ENCODE results near the gene ZMYND19.

ZMYND19 gene

DNA sequence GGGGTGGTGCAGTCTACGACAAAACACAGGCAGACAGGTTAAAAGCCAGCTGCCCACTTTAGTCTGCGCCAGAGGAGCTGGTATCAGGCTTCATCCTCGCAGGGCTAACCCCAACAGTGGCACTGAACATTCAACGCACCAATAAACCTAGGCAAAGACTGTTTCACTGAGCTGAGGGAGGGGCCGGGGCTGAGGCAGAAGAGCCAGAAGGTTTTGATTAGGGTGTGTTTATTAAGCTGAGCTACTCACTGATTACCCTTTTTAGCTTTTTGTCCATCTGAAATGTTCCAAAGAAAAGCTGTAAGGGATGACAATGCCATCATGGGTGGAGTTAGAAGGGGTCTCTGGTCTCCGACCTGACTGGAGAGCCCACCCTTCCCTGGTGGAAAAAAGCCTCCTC, 1.4 kb downstream of the ZMYND19 start:
- DNase-seq (ENCODE audit: low spot score in 2 of 2) = no peak
- no peaks in the 10 kb centered on the region for H3K9me3 ChIP-seq
- in situ Hi-C loops (cut with MboI; ENCODE audit: low sequenced_read_pairs) = no loop called here
- no peaks in the 10 kb centered on the region for H3K27me3 ChIP-seq (ENCODE audit: low read depth)
- H3K4me1 ChIP-seq = peaks cover 16% of the 10 kb centered on the region
- peak overlapping the region; percentile 58 for H3K4me3 ChIP-seq
- H3K36me3 ChIP-seq (replicated peaks) = peaks cover 49% of the 10 kb centered on the region

DNA sequence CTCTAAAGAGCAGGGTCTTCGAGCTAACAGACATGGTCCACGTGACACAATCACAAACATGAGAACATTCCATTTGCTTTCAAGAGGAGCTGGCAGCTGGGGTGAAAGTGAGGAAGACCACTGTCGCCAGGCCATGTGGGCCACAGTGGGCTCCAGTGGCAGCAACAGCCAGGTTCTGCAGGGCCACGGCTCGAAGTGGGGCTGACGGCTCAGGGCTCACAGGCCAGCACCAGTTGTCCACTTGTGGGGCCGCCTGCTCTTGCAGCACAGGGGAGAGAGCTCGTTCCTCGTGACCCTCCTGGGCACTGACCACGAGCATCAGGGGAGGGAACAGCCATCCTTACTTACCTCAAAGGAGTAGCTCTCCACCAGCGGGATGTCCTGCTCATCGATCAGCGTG, 2.0 kb downstream of the ZMYND19 start:
- peak overlapping the region; percentile 2 for H3K4me3 ChIP-seq
- H3K36me3 ChIP-seq (replicated peaks) = peaks cover 55% of the 10 kb centered on the region
- no peaks in the 10 kb centered on the region for H3K9me3 ChIP-seq
- DNase-seq (ENCODE audit: low spot score in 2 of 2) = no peak
- in situ Hi-C loops (cut with MboI; ENCODE audit: low sequenced_read_pairs) = no loop called here
- peaks cover 11% of the 10 kb centered on the region for H3K4me1 ChIP-seq
- H3K27me3 ChIP-seq (ENCODE audit: low read depth) = no peaks in the 10 kb centered on the region

DNA sequence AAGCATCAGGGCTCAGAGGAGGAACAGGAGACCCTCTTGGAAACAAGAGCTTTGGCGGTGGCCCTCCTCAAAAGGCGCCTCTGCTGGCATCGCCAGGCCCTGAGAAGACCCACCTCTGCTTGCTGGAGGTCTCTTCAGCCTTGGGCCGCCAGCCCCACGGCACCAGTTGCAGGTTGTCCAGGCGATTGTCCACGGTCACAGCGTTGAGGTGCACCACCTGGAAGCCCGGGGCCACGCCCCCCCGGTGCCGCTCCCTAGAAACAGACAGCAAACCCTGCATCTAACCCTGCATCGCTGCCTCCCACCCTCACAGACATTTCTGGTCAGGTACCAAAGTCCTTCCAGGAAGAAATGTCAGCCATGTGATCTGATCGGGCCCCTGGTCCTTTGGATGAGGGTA, 3.5 kb downstream of the ZMYND19 start:
- Histone ChIP-seq H3K27me3 (ENCODE audit: low read depth) (no peaks in the 10 kb centered on the region), H3K36me3 (replicated peaks) (peaks cover 69% of the 10 kb centered on the region), H3K9me3 (no peaks in the 10 kb centered on the region), H3K4me3 (no peak overlapping the region), H3K4me1 (peaks cover 6% of the 10 kb centered on the region; the same call in 1 of the 2 replicates)
- in situ Hi-C loops (cut with MboI; ENCODE audit: low sequenced_read_pairs) = no loop called here
- no peak for DNase-seq (ENCODE audit: low spot score in 2 of 2)

DNA sequence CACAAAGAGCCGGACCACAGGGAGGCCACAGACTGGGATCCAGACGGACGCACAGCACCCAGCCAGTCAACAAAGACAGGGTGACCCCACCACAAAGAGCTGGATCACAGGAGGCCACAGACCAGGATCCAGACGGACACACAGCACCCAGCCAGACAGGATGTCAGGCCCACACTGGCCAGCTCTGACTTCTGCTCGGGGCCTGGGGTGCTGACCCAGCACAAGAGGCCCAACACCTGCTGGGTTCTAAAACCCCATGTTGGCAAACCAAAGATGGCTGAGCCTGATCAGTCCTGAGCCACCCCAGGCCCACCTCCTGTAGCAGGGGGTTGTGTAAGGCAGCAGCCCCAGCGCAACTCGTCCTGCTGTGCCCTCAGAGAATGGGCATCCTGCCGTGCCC, 6.4 kb downstream of the ZMYND19 start:
- peaks cover 86% of the 10 kb centered on the region for H3K36me3 ChIP-seq (replicated peaks)
- no peak overlapping the region for H3K4me3 ChIP-seq
- peaks cover 2% of the 10 kb centered on the region; the same call in 1 of the 2 replicates for H3K4me1 ChIP-seq
- no peaks in the 10 kb centered on the region for H3K9me3 ChIP-seq
- H3K27me3 ChIP-seq (ENCODE audit: low read depth) = no peaks in the 10 kb centered on the region
- no peak for DNase-seq (ENCODE audit: low spot score in 2 of 2)
- in situ Hi-C loops (cut with MboI; ENCODE audit: low sequenced_read_pairs) = no loop called here

DNA sequence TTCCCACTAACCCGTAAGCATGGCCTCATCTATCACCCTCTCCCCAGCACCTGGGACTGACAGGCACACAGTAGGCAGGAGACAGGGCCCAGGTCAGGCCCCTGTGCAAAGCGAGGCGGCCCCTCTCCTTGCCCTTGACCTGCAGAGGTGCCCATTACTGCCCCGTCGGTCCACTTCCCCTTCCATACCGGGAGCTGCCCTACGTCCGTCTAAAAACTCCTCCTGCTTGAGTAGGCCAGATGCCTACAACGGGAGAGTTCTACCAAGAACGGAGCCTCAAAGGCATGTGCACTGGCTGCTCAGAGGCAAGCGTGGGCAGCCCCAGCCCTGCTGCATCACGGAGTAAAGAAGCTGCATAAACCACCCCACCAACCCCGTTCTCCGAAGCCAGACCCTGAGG, 7.0 kb downstream of the ZMYND19 start:
- no peak overlapping the region for H3K4me3 ChIP-seq
- H3K4me1 ChIP-seq = no peaks in the 10 kb centered on the region
- H3K36me3 ChIP-seq (replicated peaks) = peaks cover 83% of the 10 kb centered on the region

DNA sequence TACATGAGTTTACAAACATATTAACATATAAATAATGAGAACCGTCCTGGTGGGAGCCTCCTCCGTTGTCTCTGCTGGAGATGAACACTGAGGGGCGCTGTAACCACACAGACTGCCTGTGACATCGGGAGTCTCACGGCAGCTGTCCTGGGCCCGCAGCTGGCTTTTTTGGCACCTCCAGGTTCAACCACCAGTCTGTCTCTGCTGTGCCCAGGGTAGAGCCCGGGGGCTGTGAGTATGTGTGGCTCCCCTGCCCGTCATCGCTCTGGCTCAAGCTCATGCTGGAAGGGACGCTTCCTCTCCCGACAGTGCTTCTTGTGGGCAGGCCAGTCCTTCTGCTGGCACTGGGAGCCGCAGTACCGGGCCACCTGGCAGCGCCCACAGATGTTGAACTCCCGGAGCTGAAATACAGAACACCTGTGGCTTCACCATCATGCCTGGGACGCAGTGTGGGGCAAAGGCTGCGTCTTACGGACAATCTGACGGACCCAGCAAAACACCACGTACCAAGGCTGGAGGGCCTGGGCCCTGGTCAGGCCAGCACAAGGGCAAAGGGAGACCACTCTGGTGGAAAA, 7.9 kb downstream of the ZMYND19 start:
- in situ Hi-C loops (cut with MboI; ENCODE audit: low sequenced_read_pairs) = no loop called here
- H3K4me1 ChIP-seq = peaks cover 4% of the 10 kb centered on the region; the same call in 1 of the 2 replicates
- H3K4me3 ChIP-seq = no peak overlapping the region
- peak in 1 of 2 experiments; percentile 56 for DNase-seq (ENCODE audit: low spot score in 2 of 2)
- H3K27me3 ChIP-seq (ENCODE audit: low read depth) = no peaks in the 10 kb centered on the region
- peaks cover 76% of the 10 kb centered on the region for H3K36me3 ChIP-seq (replicated peaks)
- no peaks in the 10 kb centered on the region for H3K9me3 ChIP-seq

More for the DNA sequence above, 7.0 kb downstream of the ZMYND19 start:
- in situ Hi-C loops (cut with MboI; ENCODE audit: low sequenced_read_pairs) = no loop called here
- Histone ChIP-seq H3K27me3 (ENCODE audit: low read depth) (no peaks in the 10 kb centered on the region), H3K9me3 (no peaks in the 10 kb centered on the region)
- DNase-seq (ENCODE audit: low spot score in 2 of 2) = no peak

DNA sequence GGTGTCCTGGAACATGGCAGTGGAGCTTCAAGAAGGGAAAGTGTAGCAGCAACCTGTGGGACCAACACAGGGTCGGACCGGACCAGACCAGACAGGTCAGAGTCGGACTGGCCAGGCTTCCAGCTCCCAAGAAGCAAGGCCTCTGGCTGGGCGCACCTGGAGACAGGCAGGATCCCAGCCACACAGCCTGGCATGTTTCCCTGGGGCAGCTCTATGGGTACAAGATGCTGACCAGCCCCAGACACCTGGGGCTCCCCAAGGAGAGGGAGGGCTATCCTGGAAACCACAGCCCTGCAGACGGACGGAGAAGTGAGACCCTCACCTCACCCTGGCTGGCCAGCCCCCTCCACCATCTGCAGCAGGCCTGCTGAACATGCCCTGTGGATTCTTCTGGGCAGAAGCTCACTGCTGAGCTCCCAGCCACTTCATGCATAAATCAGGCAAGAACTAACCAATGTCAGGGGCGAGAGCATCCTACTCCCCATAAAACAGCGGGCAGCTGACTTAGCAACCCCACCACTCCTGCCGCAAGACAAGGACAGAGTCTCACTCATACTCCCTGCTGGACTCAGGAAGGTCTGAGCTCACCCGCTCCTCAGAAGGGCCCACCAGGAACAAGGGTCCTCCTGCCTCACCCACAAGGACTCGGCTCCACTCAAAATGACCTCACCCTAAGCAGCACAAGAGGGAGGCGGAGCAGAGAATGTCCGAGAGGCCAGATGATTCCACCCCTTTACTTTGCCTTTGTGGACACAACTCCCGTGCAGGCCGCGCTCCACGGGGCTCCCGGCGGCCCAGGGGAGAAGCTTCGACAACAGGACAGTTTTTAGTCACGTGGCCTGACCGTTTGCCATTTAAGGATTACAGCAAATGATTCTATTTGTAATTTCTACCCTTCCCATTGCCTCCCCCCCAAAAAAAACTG, 8.7 kb downstream of the ZMYND19 start:
- H3K4me1 ChIP-seq = peaks cover 7% of the 10 kb centered on the region; the same call in 1 of the 2 replicates
- peaks cover 73% of the 10 kb centered on the region for H3K36me3 ChIP-seq (replicated peaks)
- DNase-seq (ENCODE audit: low spot score in 2 of 2) = no peak
- in situ Hi-C loops (cut with MboI; ENCODE audit: low sequenced_read_pairs) = no loop called here
- H3K9me3 ChIP-seq = no peaks in the 10 kb centered on the region
- H3K27me3 ChIP-seq (ENCODE audit: low read depth) = no peaks in the 10 kb centered on the region
- no peak overlapping the region for H3K4me3 ChIP-seq

DNA sequence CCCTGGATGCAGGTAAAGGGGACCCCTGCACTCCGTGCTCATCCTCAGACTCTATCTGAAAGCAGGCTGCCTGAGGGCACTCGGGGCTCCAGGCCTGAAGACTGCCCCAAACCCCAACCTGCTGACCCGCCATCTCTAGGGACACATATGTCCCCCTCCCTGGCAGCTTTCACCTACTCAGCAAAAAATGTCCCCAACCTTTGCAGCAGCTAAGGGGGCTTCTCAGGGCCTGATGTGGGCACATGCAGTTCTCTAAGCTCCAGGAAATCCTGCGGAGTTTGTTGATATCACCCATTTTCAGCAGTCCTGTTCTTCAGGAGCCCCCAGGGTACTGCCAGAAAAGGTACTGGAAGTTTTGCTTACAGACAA, 9.4 kb downstream of the ZMYND19 start:
- Histone ChIP-seq H3K4me3 (no peak overlapping the region), H3K27me3 (ENCODE audit: low read depth) (no peaks in the 10 kb centered on the region), H3K4me1 (peaks cover 7% of the 10 kb centered on the region; the same call in 1 of the 2 replicates), H3K36me3 (replicated peaks) (peaks cover 76% of the 10 kb centered on the region), H3K9me3 (no peaks in the 10 kb centered on the region)
- in situ Hi-C loops (cut with MboI; ENCODE audit: low sequenced_read_pairs) = no loop called here
- no peak for DNase-seq (ENCODE audit: low spot score in 2 of 2)

DNA sequence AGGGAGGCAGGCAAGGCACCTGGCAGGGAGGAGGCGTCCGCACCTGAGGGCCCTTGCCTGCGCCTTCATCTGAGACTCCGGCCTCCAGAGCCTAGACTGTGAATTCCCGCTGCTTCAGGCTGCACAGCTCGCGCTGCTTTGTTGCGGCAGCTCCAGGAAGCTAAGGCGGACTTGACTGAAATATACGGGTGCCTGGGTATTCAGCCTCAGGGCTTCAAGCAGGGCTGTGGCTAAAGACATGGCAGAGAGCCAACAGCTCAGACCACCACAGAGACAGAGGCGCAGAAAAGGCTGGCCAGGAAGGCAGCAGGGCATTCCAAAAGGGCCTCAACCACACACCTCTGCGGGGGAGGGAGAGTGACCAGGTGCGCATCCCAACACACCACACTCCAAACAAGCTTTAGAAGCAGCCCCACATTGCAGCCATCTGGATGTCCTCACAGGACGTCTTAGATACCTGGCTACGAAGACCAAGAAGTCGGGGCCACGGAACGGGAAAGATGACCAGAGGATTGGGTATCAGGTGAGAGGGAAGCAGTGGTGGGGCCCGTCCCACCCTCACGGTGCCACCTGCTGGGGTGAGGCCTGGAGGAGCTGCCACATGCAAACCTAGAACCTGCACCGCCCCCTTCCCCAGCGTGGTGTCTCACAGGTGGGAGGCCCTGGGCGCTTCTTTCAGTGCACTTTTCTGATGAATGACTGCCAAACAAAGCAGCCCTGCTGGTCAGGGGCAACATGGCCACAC, 9.9 kb downstream of the ZMYND19 start:
- Histone ChIP-seq H3K4me1 (peaks cover 7% of the 10 kb centered on the region; the same call in 1 of the 2 replicates), H3K4me3 (no peak overlapping the region), H3K36me3 (replicated peaks) (peaks cover 76% of the 10 kb centered on the region), H3K9me3 (no peaks in the 10 kb centered on the region), H3K27me3 (ENCODE audit: low read depth) (no peaks in the 10 kb centered on the region)
- DNase-seq (ENCODE audit: low spot score in 2 of 2) = no peak
- in situ Hi-C loops (cut with MboI; ENCODE audit: low sequenced_read_pairs) = no loop called here

DNA sequence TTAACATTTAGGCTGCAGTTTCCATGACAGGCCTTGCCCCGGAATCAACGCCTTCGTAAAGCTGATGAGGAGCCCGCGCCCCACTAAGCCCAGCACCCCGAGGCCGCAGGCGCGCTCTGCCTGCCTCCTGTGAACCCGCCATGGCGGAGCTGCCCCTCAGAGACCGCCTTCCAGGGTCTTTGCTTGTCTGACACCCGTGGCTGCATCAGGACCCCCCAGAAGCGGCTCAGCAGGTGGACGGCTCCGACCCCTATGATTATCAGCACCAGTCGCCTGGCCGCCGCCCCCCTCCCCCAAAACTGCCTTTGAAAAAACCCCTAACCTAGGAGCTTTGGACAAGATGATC, 11.1 kb downstream of the ZMYND19 start:
- Histone ChIP-seq H3K9me3 (no peaks in the 10 kb centered on the region), H3K4me3 (peak overlapping the region; percentile 89), H3K27me3 (ENCODE audit: low read depth) (no peaks in the 10 kb centered on the region), H3K4me1 (peaks cover 7% of the 10 kb centered on the region; the same call in 1 of the 2 replicates), H3K36me3 (replicated peaks) (peaks cover 76% of the 10 kb centered on the region)
- no peak for DNase-seq (ENCODE audit: low spot score in 2 of 2)
- in situ Hi-C loops (cut with MboI; ENCODE audit: low sequenced_read_pairs) = no loop called here

DNA sequence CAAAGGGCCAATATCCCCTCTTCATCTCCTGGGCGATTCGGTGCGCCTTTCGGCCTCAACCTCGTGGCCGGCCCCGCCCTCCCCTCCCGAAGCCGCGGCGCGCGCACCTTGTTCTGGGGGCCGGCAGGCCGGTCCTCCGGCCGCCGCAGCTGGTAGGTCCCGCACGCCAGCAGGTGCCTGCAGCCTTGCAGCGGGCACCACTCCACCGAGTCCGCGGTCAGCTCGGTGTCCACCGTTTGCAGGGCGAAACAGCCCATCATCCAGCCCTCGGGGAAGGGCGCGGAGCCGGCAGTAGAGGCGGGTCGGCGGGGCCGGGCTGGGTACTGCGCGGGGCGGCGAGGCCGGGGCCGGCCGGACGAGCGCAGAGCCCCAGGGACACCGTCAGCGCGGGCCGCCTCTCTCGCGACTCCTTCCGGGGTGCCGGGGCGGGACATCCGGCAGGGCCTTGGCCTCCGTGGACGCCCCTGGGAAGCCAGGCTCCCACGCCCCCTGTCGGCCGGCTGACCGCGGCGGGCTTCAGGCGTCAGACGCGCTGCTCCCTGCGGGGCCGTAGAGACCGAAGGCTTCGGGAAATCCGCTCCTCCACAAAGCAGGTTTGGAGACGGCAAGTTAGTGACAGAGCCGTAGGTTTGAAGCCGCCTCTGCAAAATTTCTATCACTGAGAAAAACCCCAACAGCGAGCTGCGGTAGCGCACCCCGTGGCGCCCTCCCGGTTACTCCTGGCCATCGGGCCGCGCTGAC, 11.6 kb downstream of the ZMYND19 start, which contains the start of gene DPH7:
DPH7 (minus strand) TSS at position 408 of the 741 bp plus-strand sequence; CDS start at position 260, 148 bp downstream.
- Histone ChIP-seq H3K4me3 (peak within 1 kb of the TSS; percentile 89), H3K27me3 (ENCODE audit: low read depth) (no peaks in the 10 kb centered on the region), H3K4me1 (peaks cover 7% of the 10 kb centered on the region; the same call in 1 of the 2 replicates), H3K36me3 (replicated peaks) (peaks cover 76% of the 10 kb centered on the region), H3K9me3 (no peaks in the 10 kb centered on the region)
- in situ Hi-C loops (cut with MboI; ENCODE audit: low sequenced_read_pairs) = no loop called here
- DNase-seq (ENCODE audit: low spot score in 2 of 2) = peak; percentile 90 to 97

DNA sequence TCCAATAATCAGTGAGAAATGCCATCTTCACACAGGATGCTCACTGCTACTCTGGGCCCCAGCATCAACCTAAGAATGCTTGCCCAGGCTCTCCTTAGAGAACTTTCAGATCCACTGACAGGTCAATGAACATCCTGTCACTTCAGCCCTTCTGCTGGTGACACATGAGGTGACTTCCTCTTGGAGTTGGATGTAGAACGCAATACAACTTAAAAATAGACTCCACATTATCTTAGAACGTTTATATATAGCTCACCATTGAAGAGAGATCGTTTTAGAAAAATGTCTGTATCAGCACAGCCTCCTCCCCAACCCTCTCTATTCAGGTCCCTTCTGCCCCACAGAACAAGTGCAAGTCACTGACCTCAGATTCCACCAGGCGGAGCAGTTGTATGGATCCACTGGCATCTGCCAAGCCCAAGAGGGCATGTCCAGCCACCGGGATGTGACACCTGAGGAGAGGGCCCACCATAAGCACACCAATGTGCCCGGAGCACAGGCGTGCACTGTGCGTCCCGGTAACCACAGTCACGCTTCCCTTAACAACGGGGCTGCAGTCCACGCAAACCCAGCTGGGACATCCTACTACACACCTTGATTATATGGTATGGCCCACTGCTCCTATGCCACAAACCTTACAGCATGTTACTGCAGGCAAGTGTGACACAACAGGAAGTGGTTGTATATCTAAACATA, 14.4 kb downstream of the ZMYND19 start:
- Histone ChIP-seq H3K4me1 (peaks cover 7% of the 10 kb centered on the region; the same call in 1 of the 2 replicates), H3K36me3 (replicated peaks) (peaks cover 69% of the 10 kb centered on the region), H3K27me3 (ENCODE audit: low read depth) (no peaks in the 10 kb centered on the region), H3K9me3 (no peaks in the 10 kb centered on the region), H3K4me3 (no peak overlapping the region)
- no peak for DNase-seq (ENCODE audit: low spot score in 2 of 2)
- in situ Hi-C loops (cut with MboI; ENCODE audit: low sequenced_read_pairs) = no loop called here

DNA sequence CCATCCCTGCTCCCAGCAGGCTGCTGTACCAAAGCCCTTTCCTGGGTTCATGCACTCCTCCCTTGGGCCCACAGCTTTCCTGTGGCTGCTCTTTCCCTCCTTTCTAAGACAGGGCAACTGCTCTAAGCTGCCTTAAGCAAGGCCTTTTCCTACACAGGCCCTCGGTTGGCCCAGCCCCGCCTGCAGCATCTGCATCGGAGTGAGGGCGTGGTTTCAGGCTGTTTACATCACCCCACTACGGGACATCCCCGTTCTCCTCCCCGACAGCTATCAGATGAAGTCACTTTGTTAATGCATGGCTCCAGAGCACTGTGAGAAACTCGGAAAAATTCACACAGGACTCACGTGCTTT, 15.0 kb downstream of the ZMYND19 start:
- DNase-seq (ENCODE audit: low spot score in 2 of 2) = no peak
- in situ Hi-C loops (cut with MboI; ENCODE audit: low sequenced_read_pairs) = no loop called here
- H3K4me3 ChIP-seq = no peak overlapping the region

More for the DNA sequence above, 15.0 kb downstream of the ZMYND19 start:
- Histone ChIP-seq H3K4me1 (peaks cover 7% of the 10 kb centered on the region; the same call in 1 of the 2 replicates), H3K27me3 (ENCODE audit: low read depth) (no peaks in the 10 kb centered on the region), H3K9me3 (no peaks in the 10 kb centered on the region), H3K36me3 (replicated peaks) (peaks cover 69% of the 10 kb centered on the region)

All from HAP-1 (cell line).